Inferior parietal cortex (tissue), 1 donor: ENCODE results near the gene KRTAP4-4.

Source experiments
- DNase-seq: peaks from one replicate; pipeline ENCODE4 v3.0.0-alpha.2; 2016; ENCODE audit errors: extremely low spot score

The KRTAP4-4 gene

DNA sequence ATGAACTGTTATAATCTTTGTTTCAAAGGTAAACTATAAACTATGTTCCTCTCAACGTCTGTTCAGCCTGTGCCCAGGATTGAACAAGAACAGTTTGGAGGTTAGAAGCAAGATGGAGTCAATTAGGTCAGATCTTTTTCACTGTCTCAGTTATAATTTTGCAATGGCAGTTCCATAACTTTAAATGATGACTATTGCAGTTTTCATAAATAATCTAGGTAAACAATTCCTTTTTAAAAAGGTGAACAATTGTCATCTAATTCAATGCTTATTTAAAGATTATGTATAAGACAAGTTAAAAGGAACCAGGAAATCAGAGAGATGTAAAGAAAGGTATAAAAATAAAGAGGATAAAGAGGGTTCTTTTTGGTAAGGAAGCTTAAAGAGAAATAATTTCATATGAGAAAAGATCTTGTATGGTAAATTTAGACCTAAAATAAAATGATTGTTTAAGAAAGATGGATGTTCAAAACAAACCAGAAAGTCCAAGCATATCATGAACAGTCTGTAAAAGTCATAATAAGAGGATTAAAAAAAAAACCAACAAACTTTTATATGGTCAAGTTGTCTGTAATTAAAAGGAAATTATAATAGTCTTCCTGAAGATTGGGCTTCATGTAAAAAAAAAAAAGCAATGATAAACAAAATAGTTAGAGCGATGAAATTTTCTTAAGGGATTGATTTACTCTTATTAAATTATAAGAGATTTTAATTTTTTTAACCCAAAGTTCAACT is 49.2 kb downstream of the KRTAP4-4 start:
- no peak for DNase-seq
